ENCODE results near the gene MC2R. TPM values are rescaled to one million over a fixed set of nuclear protein-coding genes. Genes with fewer than 3 reads are reported as not detected.

Gene MC2R
- total and polyA plus RNA-seq, 7 donors, result 0.48 TPM; not detected in 6

GRCh38 chr18:13885009-13885408 lies 30.3 kb downstream of the MC2R start:
- Histone ChIP-seq H3K9me3 (no peaks in the 10 kb centered on the region), H3K27me3 (ENCODE audit: insufficient read depth in 3 of 3, low read length in 2 of 3) (peaks cover 0 to 3% (median 0%) of the 10 kb centered on the region in 3 donors), H3K4me1 (no peaks in the 10 kb centered on the region), H3K27ac (no peak overlapping the region), H3K4me3 (no peak overlapping the region), H3K36me3 (ENCODE audit: insufficient read depth in 1 of 2, low read depth in 1 of 2) (no peaks in the 10 kb centered on the region)
- no peak for TF ChIP-seq CTCF (IDR thresholded peaks at IDR 0.05)
- intact Hi-C loops (cut with DNase I), result no loop called here
- ATAC-seq, result no peak
- 90 to 91% (median 91%) methylated on average over 14 of the region's 14 CpGs for WGBS, 3 donors
- no peak for DNase-seq

DNA sequence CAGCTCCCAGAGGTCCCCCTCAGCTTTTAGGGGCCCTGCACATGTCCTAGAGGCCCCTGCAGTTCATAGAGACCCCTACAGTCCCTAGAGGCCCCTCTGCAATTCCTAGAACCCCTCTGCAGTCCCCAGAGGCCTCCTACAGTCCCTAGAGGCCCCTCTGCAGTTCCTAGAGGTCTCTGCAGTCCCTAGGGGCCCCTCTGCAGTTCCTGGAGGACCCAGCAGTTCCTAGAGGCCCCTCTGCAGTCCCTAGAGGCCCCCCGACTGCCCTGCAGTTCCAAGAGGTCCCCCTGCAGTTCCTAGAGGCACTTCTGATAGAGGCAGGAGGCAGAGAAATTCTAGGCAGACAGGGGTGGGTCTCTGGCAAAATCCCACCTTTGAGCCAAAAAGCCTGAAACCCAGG lies 35.4 kb downstream of the MC2R start:
- no peak for TF ChIP-seq CTCF (IDR thresholded peaks at IDR 0.05)
- intact Hi-C loops (cut with DNase I), result no loop called here

GRCh38 chr18:13879492-13879891 lies 35.8 kb downstream of the MC2R start:
- ATAC-seq, result no peak
- no peak for DNase-seq
- TF ChIP-seq CTCF (IDR thresholded peaks at IDR 0.05), result no peak
- Histone ChIP-seq H3K4me1 (no peaks in the 10 kb centered on the region), H3K9me3 (no peaks in the 10 kb centered on the region), H3K4me3 (no peak overlapping the region), H3K27me3 (ENCODE audit: insufficient read depth in 3 of 3, low read length in 2 of 3) (no peaks in the 10 kb centered on the region), H3K36me3 (ENCODE audit: insufficient read depth in 1 of 2, low read depth in 1 of 2) (no peaks in the 10 kb centered on the region), H3K27ac (no peak overlapping the region)
- intact Hi-C loops (cut with DNase I), result no loop called here
- 87 to 88% (median 87%) methylated on average over 7 of the region's 7 CpGs for WGBS, 3 donors

More for the DNA sequence above, 35.4 kb downstream of the MC2R start:
- Histone ChIP-seq H3K9me3 (no peaks in the 10 kb centered on the region), H3K27ac (no peak overlapping the region), H3K36me3 (ENCODE audit: insufficient read depth in 1 of 2, low read depth in 1 of 2) (no peaks in the 10 kb centered on the region), H3K4me1 (no peaks in the 10 kb centered on the region), H3K4me3 (no peak overlapping the region), H3K27me3 (ENCODE audit: insufficient read depth in 3 of 3, low read length in 2 of 3) (no peaks in the 10 kb centered on the region)
- WGBS, 3 donors, result 43 to 73% (median 59%) methylated on average over 1 of the region's 1 CpG
- ATAC-seq (no peak), DNase-seq (no peak)

DNA sequence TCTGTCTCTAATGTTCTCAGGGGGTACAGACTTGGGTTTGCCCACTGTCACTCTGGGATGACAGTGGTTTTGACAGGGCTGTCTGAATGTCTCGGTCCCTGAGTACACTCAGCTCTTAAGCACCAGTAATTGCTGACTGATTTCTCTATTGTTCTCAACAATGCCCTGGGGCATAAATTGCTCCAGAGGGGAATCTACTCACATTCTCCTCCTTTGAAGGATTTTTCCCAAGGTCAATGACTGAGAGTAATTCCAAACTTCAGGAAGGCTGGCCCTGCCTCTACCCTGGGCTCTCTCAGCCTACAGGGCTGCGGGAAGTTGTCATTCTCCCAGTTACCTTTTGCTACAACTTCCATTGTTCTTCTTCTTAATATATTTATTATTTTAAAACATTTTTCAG lies 36.5 kb downstream of the MC2R start:
- 81 to 89% (median 82%) methylated on average over 2 of the region's 2 CpGs for WGBS, 3 donors
- H3K4me3 ChIP-seq, result no peak overlapping the region
- no peak overlapping the region for H3K27ac ChIP-seq
- ATAC-seq, result no peak
- no peak for DNase-seq
- intact Hi-C loops (cut with DNase I), result no loop called here
- no peaks in the 10 kb centered on the region for H3K4me1 ChIP-seq
- H3K36me3 ChIP-seq (ENCODE audit: insufficient read depth in 1 of 2, low read depth in 1 of 2), result no peaks in the 10 kb centered on the region
- TF ChIP-seq CTCF (IDR thresholded peaks at IDR 0.05), result no peak
- no peaks in the 10 kb centered on the region for H3K9me3 ChIP-seq
- no peaks in the 10 kb centered on the region for H3K27me3 ChIP-seq (ENCODE audit: insufficient read depth in 3 of 3, low read length in 2 of 3)

GRCh38 chr18:13877157-13877556 lies 38.2 kb downstream of the MC2R start:
- H3K4me3 ChIP-seq, result no peak overlapping the region
- DNase-seq, result no peak
- TF ChIP-seq CTCF (IDR thresholded peaks at IDR 0.05), result no peak
- intact Hi-C loops (cut with DNase I), result loop anchor here in 1 of 2 donors (1.0 kb wide), 1 partner anchor 44 kb away; no protein-coding TSS in a partner anchor
- WGBS, 3 donors, result 69 to 77% (median 73%) methylated on average over 4 of the region's 4 CpGs
- peaks cover 0 to 3% (median 0%) of the 10 kb centered on the region in 3 donors for H3K27me3 ChIP-seq (ENCODE audit: insufficient read depth in 3 of 3, low read length in 2 of 3)
- no peak overlapping the region for H3K27ac ChIP-seq
- no peaks in the 10 kb centered on the region for H3K9me3 ChIP-seq
- no peak for ATAC-seq
- H3K36me3 ChIP-seq (ENCODE audit: insufficient read depth in 1 of 2, low read depth in 1 of 2), result no peaks in the 10 kb centered on the region
- no peaks in the 10 kb centered on the region for H3K4me1 ChIP-seq
